SK-N-SH (cell line): ENCODE results near the gene CST2.

Source experiments
- CTCF ChIP-seq: fragments of 200-600 bp; sonication (generic); IDR thresholded peaks from 2 replicates; pipeline ENCODE4 v1.6.1; 2017; ENCODE audit warnings: antibody characterized with exemption, mild to moderate bottlenecking, moderate library complexity
- MAX ChIP-seq: IDR thresholded peaks from 2 replicates; pipeline ENCODE4 v1.4.0; 2012; ENCODE audit warnings: low read depth
- NFIC ChIP-seq: IDR thresholded peaks from 2 replicates; pipeline ENCODE4 v1.4.0; 2012; ENCODE audit warnings: borderline replicate concordance
- POLR2AphosphoS5 ChIP-seq: IDR thresholded peaks from 2 replicates; pipeline ENCODE4 v1.6.1; 2012; ENCODE audit warnings: low read depth, low read length
- TAF1 ChIP-seq: IDR thresholded peaks from 2 replicates; pipeline ENCODE4 v1.6.1; 2012; ENCODE audit warnings: low read depth, mild to moderate bottlenecking, low read length, moderate library complexity, borderline replicate concordance

- TF ChIP-seq TAF1 (no peak), POLR2AphosphoS5 (no peak), CTCF (no peak), NFIC (no peak), MAX (no peak)
Measured at GRCh38 chr20:23774081-23774480, 52.4 kb downstream of the CST2 start.
